H1 (cell line): ENCODE results near the gene CMYA5. TPM values are rescaled to one million over a fixed set of nuclear protein-coding genes. Genes with fewer than 3 reads are reported as not detected.

Source experiments
- CTCF ChIA-PET: fragments of 300-600 bp; sonication (Branson Sonifier 250); formaldehyde crosslinking; loops from one replicate; lab custom pipeline; 2021; ENCODE audit not compliant: partially characterized antibody; lab: Charles Lee
- POLR2A ChIA-PET: fragments of 300-600 bp; sonication (Branson Sonifier 250); formaldehyde crosslinking; loops from one replicate; lab custom pipeline; 2021; ENCODE audit warnings: inconsistent platforms; ENCODE audit not compliant: partially characterized antibody; lab: Charles Lee
- DNase-seq, 2 experiments: peaks; one replicate each; pipeline versions ENCODE4 v3.0.0 to v3.0.0-alpha.2; 2010 to 2022; ENCODE audit warnings: low spot score in 2 of 2, low read depth in 1 of 2, mixed read lengths in 1 of 2
- FAIRE-seq: peaks from 2 replicates; lab custom pipeline; 2011; peaks lifted over from hg19 to GRCh38; lab: Jason Lieb, UNC
- H2AFZ ChIP-seq: 2 replicates; pipeline ENCODE4 v1.8.1; 2012; ENCODE audit warnings: low read length, inconsistent platforms
- H2AK5ac ChIP-seq: 2 replicates; pipeline ENCODE4 v1.6.1; 2013; ENCODE audit warnings: low read depth, low read length
- H2BK120ac ChIP-seq: replicated peaks from 2 replicates; pipeline ENCODE3; 2013; ENCODE audit warnings: low read depth, low read length, inconsistent platforms
- H2BK12ac ChIP-seq: 2 replicates; pipeline ENCODE4 v1.6.1; 2013; ENCODE audit warnings: low read depth, low read length
- H2BK15ac ChIP-seq: 2 replicates; pipeline ENCODE4 v1.6.1; 2013; ENCODE audit warnings: low read length
- H2BK20ac ChIP-seq: 2 replicates; pipeline ENCODE4 v1.6.1; 2013; ENCODE audit warnings: low read length
- H2BK5ac ChIP-seq: 2 replicates; pipeline ENCODE4 v1.6.1; 2013; ENCODE audit warnings: low read depth, low read length
- H3K14ac ChIP-seq: 2 replicates; pipeline ENCODE4 v1.6.1; 2013; ENCODE audit warnings: inconsistent platforms; ENCODE audit not compliant: insufficient read length
- H3K18ac ChIP-seq: 2 replicates; pipeline ENCODE4 v1.6.1; 2013; ENCODE audit warnings: low read length; ENCODE audit errors: extremely low read depth
- H3K23ac ChIP-seq: 2 replicates; pipeline ENCODE4 v1.6.1; 2013; ENCODE audit warnings: inconsistent platforms; ENCODE audit not compliant: insufficient read length
- H3K23me2 ChIP-seq: 2 replicates; pipeline ENCODE4 v1.6.1; 2013; ENCODE audit warnings: low read depth, low read length
- H3K27ac ChIP-seq: 2 replicates; pipeline ENCODE4 v1.6.1; 2011; ENCODE audit warnings: low read depth, low read length, inconsistent platforms
- H3K27me3 ChIP-seq, 4 experiments: replicated peaks in 1 of 4; 1 replicate in 1 of 4; 2 replicates in 3 of 4; pipeline versions ENCODE4 v1.6.1 to v1.8.1; 2011 to 2013; ENCODE audit warnings: low read length in 3 of 4, mild to moderate bottlenecking in 3 of 4, inconsistent platforms in 2 of 4, mixed read lengths in 2 of 4, moderate library complexity in 1 of 4; ENCODE audit not compliant: control insufficient read depth in 3 of 4, insufficient read depth in 3 of 4; ENCODE audit errors: extremely low read depth in 1 of 4
- H3K36me3 ChIP-seq, 4 experiments: 2 replicates each; pipeline versions ENCODE4 v1.6.1 to v1.8.1; 2011 to 2013; ENCODE audit warnings: mild to moderate bottlenecking in 4 of 4, low read length in 3 of 4, moderate library complexity in 2 of 4, control low read depth in 1 of 4, inconsistent platforms in 1 of 4; ENCODE audit not compliant: insufficient read depth in 4 of 4, control insufficient read depth in 2 of 4
- H3K4ac ChIP-seq: replicated peaks from 2 replicates; pipeline ENCODE3; 2013; ENCODE audit warnings: low read length, low read depth, mixed read lengths, inconsistent platforms; ENCODE audit not compliant: insufficient read length
- H3K4me1 ChIP-seq, 4 experiments: replicated peaks in 1 of 4; 1 replicate in 1 of 4; 2 replicates in 3 of 4; pipeline versions ENCODE4 v1.6.1 to v1.8.1; 2011 to 2013; ENCODE audit warnings: low read length in 3 of 4, inconsistent platforms in 2 of 4, mixed read lengths in 1 of 4; ENCODE audit not compliant: insufficient read depth in 4 of 4, control insufficient read depth in 3 of 4
- H3K4me2 ChIP-seq, 2 experiments: 2 replicates each; pipeline versions ENCODE4 v1.6.1 to v1.8.1; 2011 to 2013; ENCODE audit warnings: low read depth in 2 of 2, low read length in 2 of 2, control low read depth in 1 of 2, inconsistent platforms in 1 of 2, mild to moderate bottlenecking in 1 of 2; ENCODE audit not compliant: insufficient read depth in 1 of 2
- H3K4me3 ChIP-seq, 4 experiments: fragments of 200-600, 300-600 bp in 1 of 4; sonication (generic), shearing (Covaris generic), sonication (Bioruptor Twin) in 1 of 4; 2 replicates each; pipeline versions ENCODE4 v1.5.1 to v1.8.1; 2011 to 2016; ENCODE audit warnings: low read length in 4 of 4, low read depth in 3 of 4, control low read depth in 2 of 4, inconsistent platforms in 2 of 4, mild to moderate bottlenecking in 2 of 4, mixed read lengths in 1 of 4, moderate library complexity in 1 of 4; ENCODE audit not compliant: insufficient read depth in 2 of 4; ENCODE audit errors: extremely low read depth in 1 of 4
- H3K56ac ChIP-seq: replicated peaks from 2 replicates; pipeline ENCODE3; 2013; ENCODE audit warnings: low read depth, mild to moderate bottlenecking, mixed read lengths, low read length, inconsistent platforms; ENCODE audit not compliant: insufficient read length
- H3K79me1 ChIP-seq: 2 replicates; pipeline ENCODE4 v1.6.1; 2013; ENCODE audit warnings: low read depth, low read length, control low read depth
- H3K79me2 ChIP-seq, 2 experiments: 2 replicates each; pipeline versions ENCODE4 v1.6.1 to v1.8.1; 2012 to 2013; ENCODE audit warnings: low read length in 2 of 2, mild to moderate bottlenecking in 2 of 2, inconsistent platforms in 1 of 2; ENCODE audit not compliant: insufficient read depth in 2 of 2, control insufficient read depth in 1 of 2
- H3K9ac ChIP-seq, 4 experiments: replicated peaks in 1 of 4; 1 replicate in 1 of 4; 2 replicates in 3 of 4; pipeline versions ENCODE4 v1.6.1 to v1.8.1; 2011 to 2013; ENCODE audit warnings: low read depth in 3 of 4, low read length in 3 of 4, control low read depth in 2 of 4, mild to moderate bottlenecking in 2 of 4, moderate library complexity in 2 of 4, inconsistent platforms in 1 of 4; ENCODE audit errors: extremely low read depth in 1 of 4
- H3K9me3 ChIP-seq, 2 experiments: 2 replicates each; pipeline versions ENCODE4 v1.6.1 to v1.8.1; 2012 to 2013; ENCODE audit warnings: mild to moderate bottlenecking in 2 of 2, moderate library complexity in 2 of 2, control low read depth in 1 of 2, inconsistent platforms in 1 of 2, low read depth in 1 of 2, low read length in 1 of 2, mixed read lengths in 1 of 2; ENCODE audit not compliant: insufficient read depth in 2 of 2
- H4K20me1 ChIP-seq, 2 experiments: replicated peaks in 1 of 2; 2 replicates each; pipeline versions ENCODE3 to v1.8.1; 2011 to 2013; ENCODE audit warnings: inconsistent platforms in 2 of 2, low read length in 2 of 2, mild to moderate bottlenecking in 1 of 2; ENCODE audit not compliant: insufficient read depth in 2 of 2, control insufficient read depth in 1 of 2
- H4K5ac ChIP-seq: 2 replicates; pipeline ENCODE4 v1.6.1; 2013; ENCODE audit warnings: low read length, low read depth, mixed read lengths, inconsistent platforms; ENCODE audit not compliant: insufficient read length
- H4K8ac ChIP-seq: 2 replicates; pipeline ENCODE4 v1.8.0; 2013; ENCODE audit warnings: mild to moderate bottlenecking, moderate library complexity, low read length, inconsistent platforms; ENCODE audit not compliant: insufficient read depth; ENCODE audit errors: extremely low read depth
- H4K91ac ChIP-seq: replicated peaks from 2 replicates; pipeline ENCODE3; 2013; ENCODE audit warnings: low read length, mixed read lengths, inconsistent platforms; ENCODE audit not compliant: insufficient read length
- ATF2 ChIP-seq: IDR thresholded peaks from 2 replicates; pipeline ENCODE4 v1.6.1; 2012; ENCODE audit warnings: low read length, inconsistent platforms
- BCL11A ChIP-seq, 2 experiments: IDR thresholded peaks; one replicate each; pipeline ENCODE4 v1.6.1; 2011; ENCODE audit warnings: low read depth in 2 of 2, low read length in 2 of 2, mild to moderate bottlenecking in 2 of 2
- CBX8 ChIP-seq: fragments of 300-800, 300-1000 bp; sonication (generic); IDR thresholded peaks from 2 replicates; pipeline ENCODE4 v1.7.1; 2016; ENCODE audit warnings: low read depth, low read length, borderline replicate concordance
- EZH2 ChIP-seq: fragments of 200-600 bp; sonication (generic); IDR thresholded peaks from 2 replicates; pipeline ENCODE4 v1.7.1; 2012; ENCODE audit warnings: low read depth, mild to moderate bottlenecking, moderate library complexity, low read length, inconsistent platforms; ENCODE audit not compliant: severe bottlenecking
- JUN ChIP-seq: IDR thresholded peaks from 2 replicates; pipeline ENCODE4 v1.6.1; 2011; ENCODE audit warnings: low read depth, mild to moderate bottlenecking, improper control_type of control experiment, low read length
- KDM1A ChIP-seq: fragments of 200-600, 300-600 bp; sonication (generic); IDR thresholded peaks from 2 replicates; pipeline ENCODE4 v1.7.1; 2016; ENCODE audit warnings: mild to moderate bottlenecking, low read length, borderline replicate concordance
- NANOG ChIP-seq: IDR thresholded peaks from 2 replicates; pipeline ENCODE4 v1.6.1; 2011; ENCODE audit warnings: low read length, low read depth, mild to moderate bottlenecking, inconsistent platforms; ENCODE audit not compliant: insufficient read depth, poor library complexity, severe bottlenecking
- POU5F1 ChIP-seq: IDR thresholded peaks from 2 replicates; pipeline ENCODE4 v1.6.1; 2011; ENCODE audit warnings: low read depth, mild to moderate bottlenecking, low read length, moderate library complexity
- SIN3A ChIP-seq, 2 experiments: IDR thresholded peaks in 1 of 2; conservative IDR thresholded peaks in 1 of 2; 2 replicates each; pipeline ENCODE4 v1.6.1; 2011 to 2012; ENCODE audit warnings: low read length in 2 of 2, improper control_type of control experiment in 1 of 2, low read depth in 1 of 2, mild to moderate bottlenecking in 1 of 2
- SRF ChIP-seq: IDR thresholded peaks from 2 replicates; pipeline ENCODE4 v1.6.1; 2011; ENCODE audit warnings: mild to moderate bottlenecking, low read depth, low read length, moderate library complexity
- USF2 ChIP-seq: IDR thresholded peaks from 2 replicates; pipeline ENCODE4 v1.6.1; 2011; ENCODE audit warnings: low read length, improper control_type of control experiment
- WGBS, 2 experiments: shearing (Covaris generic) in 1 of 2; methylation state at CpG; one replicate each; pipeline versions ENCODE4 v1.1.6 to v1.1.7; 2013 to 2015; ENCODE audit warnings: low lambda C conversion rate in 2 of 2, mixed read lengths in 2 of 2, inconsistent platforms in 1 of 2, low coverage in 1 of 2, missing lambda C conversion rate in 1 of 2; ENCODE audit not compliant: insufficient replicate concordance in 2 of 2, insufficient coverage in 1 of 2, insufficient read length in 1 of 2; ENCODE audit errors: extremely low coverage in 1 of 2, missing lambda C conversion rate in 1 of 2; 5-methylcytosine and 5-hydroxymethylcytosine counted together
- polyA plus RNA-seq, 7 experiments: library from polyadenylated mRNA; depleted of rRNA in 3 of 7; stranded (reverse) in 5 of 7; unstranded in 2 of 7; fragments of >200 nt in 5 of 7; fragments of 200-250 nt in 2 of 7; gene quantifications; 1 replicate in 5 of 7; 2 replicates in 1 of 7; 4 replicates in 1 of 7; pipeline versions ENCODE4 v1.2.1 to v1.2.3, GENCODE V29; 2011 to 2013; ENCODE audit warnings: missing spikeins in 2 of 7, mixed read lengths in 2 of 7
- total RNA-seq: library from RNA; stranded (reverse); fragmentation: NEBNext Ultra II Directional; extraction: Animal tissue kit (Norgen Biotek cat#: 25700); gene quantifications from 2 replicates; pipeline ENCODE4 v1.2.1, GENCODE V29; 2021

The CMYA5 gene
- total and polyA plus RNA-seq, 2 of the 8 experiments (the other 6 are each of a cell fraction or from before 2014, with no cell fraction given): 0.88 to 0.95 TPM

GRCh38 chr5:79716839-79717238 lies 27.2 kb downstream of the CMYA5 start:
- no peaks in the 10 kb centered on the region for H3K36me3 ChIP-seq
- H3K4me1 ChIP-seq: no peaks in the 10 kb centered on the region
- no peak overlapping the region for H2BK120ac ChIP-seq
- FAIRE-seq (no peak), DNase-seq (no peak)
- no peak overlapping the region for H3K9ac ChIP-seq
- no peak overlapping the region for H3K18ac ChIP-seq
- peaks cover 12 to 14% of the 10 kb centered on the region in 2 experiments for H3K9me3 ChIP-seq
- no peak overlapping the region for H2BK15ac ChIP-seq
- no peak overlapping the region for H2BK5ac ChIP-seq
- no peaks in the 10 kb centered on the region for H4K20me1 ChIP-seq
- H3K23me2 ChIP-seq: no peaks in the 10 kb centered on the region
- CTCF ChIA-PET: interaction anchor here (0.5 to 2.4 kb wide), 7 partner anchors 11 to 168 kb away, joined by 3 to 8 read pairs (median 4); no protein-coding TSS in a partner anchor
- H4K8ac ChIP-seq: no peak overlapping the region
- H2AFZ ChIP-seq: no peak overlapping the region
- no peak overlapping the region for H3K4ac ChIP-seq
- no peaks in the 10 kb centered on the region for H3K79me2 ChIP-seq
- no peak overlapping the region for H3K4me2 ChIP-seq
- no peak overlapping the region for H3K4me3 ChIP-seq
- H3K56ac ChIP-seq: no peak overlapping the region
- no peak overlapping the region for H3K27ac ChIP-seq
- no peak overlapping the region for H4K5ac ChIP-seq
- no peak overlapping the region for H2BK12ac ChIP-seq
- no peak overlapping the region for H2BK20ac ChIP-seq
- H4K91ac ChIP-seq: no peak overlapping the region
- POLR2A ChIA-PET: no interaction called here
- no peak overlapping the region for H3K23ac ChIP-seq
- H3K14ac ChIP-seq: no peak overlapping the region
- no peaks in the 10 kb centered on the region for H3K79me1 ChIP-seq
- H2AK5ac ChIP-seq: no peak overlapping the region
- H3K27me3 ChIP-seq: no peaks in the 10 kb centered on the region
- 41% methylated on average over 1 of the region's 1 CpG; no CpG with 5 or more reads in 1 of the 2 experiments for WGBS, 2 experiments
- TF ChIP-seq JUN (no peak), POU5F1 (no peak), USF2 (no peak), SIN3A (conservative IDR thresholded peaks at IDR 0.05 in 1 of 2, IDR thresholded peaks at IDR 0.05 in 1 of 2; ENCODE audit: low read depth in 1 of 2, low read length in 2 of 2) (no peak), EZH2 (no peak), SRF (no peak), CBX8 (no peak), BCL11A (IDR thresholded peaks at IDR 0.05; ENCODE audit: low read depth in 2 of 2, low read length in 2 of 2) (no peak), NANOG (no peak), ATF2 (no peak), KDM1A (no peak)
